GM18907 (cell line): ENCODE results near the gene AFG1L.
"Not testable (repeated sequence)": the region's sequence is repeated elsewhere in the genome, so short reads cannot be mapped to it uniquely, and the experiment has no call there.

ENCODE experiments used
- ATAC-seq: cut with Tn5 transposase; IDR thresholded peaks from one replicate; pipeline ENCODE4 v1.9.1; 2021; ENCODE audit warnings: mild to moderate bottlenecking, moderate library complexity; ENCODE audit not compliant: unreplicated experiment

Gene AFG1L

GRCh38 chr6:108550256-108550655, 255.4 kb downstream of the AFG1L start:
- no peak for ATAC-seq

DNA sequence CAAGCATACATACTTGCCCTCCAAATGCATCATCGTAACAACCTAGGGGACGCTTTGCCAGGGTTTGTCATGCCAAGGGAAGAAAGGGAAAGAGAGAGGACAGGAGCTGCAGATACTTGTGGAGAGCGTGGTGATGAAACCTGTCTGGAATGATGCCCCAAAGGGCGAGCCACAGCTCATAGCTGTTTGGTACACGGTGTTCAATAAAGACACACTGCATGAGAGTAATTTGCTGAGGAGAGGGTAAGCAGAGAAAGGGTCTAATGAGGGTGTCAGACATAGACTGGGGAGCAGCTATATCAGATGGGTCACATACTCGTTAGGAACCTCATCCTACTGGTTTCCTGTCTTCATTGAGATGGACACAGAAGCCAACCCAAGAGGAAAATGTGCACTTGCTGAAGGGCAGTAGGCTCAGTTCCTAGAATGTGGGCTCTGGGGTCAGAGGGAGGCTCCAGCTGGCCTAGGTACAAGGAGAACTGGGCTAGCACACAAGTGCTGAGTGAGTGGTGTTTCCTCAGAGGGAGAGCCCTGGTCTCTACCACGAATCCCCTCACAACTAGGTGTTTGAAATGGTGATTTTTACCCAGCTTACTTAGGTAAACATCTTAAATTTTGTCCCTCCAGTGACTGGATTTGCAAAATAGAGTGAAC, 260.7 kb downstream of the AFG1L start:
- ATAC-seq: no peak

- no peak for ATAC-seq
Observed at GRCh38 chr6:108556250-108556649, 261.4 kb downstream of the AFG1L start.

- ATAC-seq: no peak
Observed at GRCh38 chr6:108556866-108557493, 262.1 kb downstream of the AFG1L start.

- ATAC-seq: no peak
Observed at GRCh38 chr6:108557494-108558371, 262.9 kb downstream of the AFG1L start.

- ATAC-seq: peak; percentile 64
Observed at GRCh38 chr6:108558372-108559096, 263.7 kb downstream of the AFG1L start.

GRCh38 chr6:108559097-108559883, 264.4 kb downstream of the AFG1L start:
- ATAC-seq: peak; percentile 45

GRCh38 chr6:108559884-108560462, 265.1 kb downstream of the AFG1L start:
- peak; percentile 3 for ATAC-seq

DNA sequence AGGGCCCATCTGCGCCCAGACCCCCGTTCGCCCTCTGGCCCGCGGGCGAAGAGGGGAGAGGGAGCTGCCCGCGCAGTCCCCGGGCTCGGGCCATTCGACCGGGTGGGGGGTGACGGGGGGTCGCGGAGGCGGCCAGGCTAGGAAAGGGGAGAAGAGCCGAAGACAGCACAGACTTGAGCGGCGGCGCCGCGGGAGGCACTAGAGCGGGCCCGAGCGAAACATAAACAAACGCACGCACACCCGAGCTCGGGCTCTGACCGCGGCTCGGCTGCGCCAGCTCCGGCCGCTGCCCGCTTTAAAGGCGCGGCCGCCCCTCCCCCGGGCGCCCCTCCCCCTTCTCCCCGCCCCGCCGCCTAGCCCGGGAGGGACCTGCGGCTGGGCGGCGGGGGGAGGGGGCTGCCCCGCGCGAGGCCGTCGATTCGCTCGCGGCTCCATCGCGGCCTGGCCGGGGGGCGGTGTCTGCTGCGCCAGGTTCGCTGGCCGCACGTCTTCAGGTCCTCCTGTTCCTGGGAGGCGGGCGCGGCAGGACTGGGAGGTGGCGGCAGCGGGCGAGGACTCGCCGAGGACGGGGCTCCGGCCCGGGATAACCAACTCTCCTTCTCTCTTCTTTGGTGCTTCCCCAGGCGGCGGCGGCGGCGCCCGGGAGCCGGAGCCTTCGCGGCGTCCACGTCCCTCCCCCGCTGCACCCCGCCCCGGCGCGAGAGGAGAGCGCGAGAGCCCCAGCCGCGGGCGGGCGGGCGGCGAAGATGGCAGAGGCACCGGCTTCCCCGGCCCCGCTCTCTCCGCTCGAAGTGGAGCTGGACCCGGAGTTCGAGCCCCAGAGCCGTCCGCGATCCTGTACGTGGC, 265.8 kb downstream of the AFG1L start, which contains the start of gene FOXO3:
FOXO3 (plus strand) TSS at position 455 of the 846 bp plus-strand sequence; CDS start at position 747, 292 bp downstream.
- no peak for ATAC-seq

GRCh38 chr6:108561309-108561647, 266.4 kb downstream of the AFG1L start:
- ATAC-seq: not testable (repeated sequence)

DNA sequence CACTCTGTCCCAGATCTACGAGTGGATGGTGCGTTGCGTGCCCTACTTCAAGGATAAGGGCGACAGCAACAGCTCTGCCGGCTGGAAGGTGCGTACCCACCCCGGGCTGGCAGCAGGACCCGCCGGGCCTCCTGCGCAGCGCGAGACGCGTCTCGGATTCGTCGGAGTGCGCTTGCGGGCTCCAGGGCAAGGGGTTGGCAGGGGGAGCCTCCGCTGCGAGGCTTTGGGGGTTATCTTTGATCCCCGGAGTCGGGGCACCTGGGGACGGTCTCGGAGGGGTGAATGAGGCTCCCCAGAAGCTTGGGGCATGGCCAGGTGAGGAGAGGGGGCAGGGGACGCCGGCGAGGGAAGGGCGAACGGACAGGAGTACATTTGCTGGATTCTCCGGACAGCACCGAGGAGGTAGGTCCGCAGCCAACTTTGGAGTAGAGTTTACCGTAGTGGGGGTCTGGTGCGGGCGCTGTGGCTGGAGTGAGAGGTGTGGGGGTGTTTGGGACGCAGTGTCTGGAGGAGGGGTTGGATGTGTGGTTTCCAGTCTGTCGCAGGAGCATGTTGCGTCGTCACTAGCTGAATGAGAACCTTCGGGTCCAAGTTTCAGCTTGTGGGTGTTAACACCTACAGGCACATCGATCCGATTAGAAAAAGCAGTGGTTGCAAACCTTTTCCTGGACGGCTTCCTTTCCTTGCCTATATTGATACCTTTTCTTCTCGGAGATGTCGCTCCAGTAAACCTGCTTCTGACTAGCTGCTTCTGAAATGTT, 267.1 kb downstream of the AFG1L start:
- no peak for ATAC-seq

- no peak for ATAC-seq
Observed at GRCh38 chr6:108562503-108562993, 267.7 kb downstream of the AFG1L start.

- ATAC-seq: no peak
Observed at GRCh38 chr6:108563292-108563691, 268.4 kb downstream of the AFG1L start.

DNA sequence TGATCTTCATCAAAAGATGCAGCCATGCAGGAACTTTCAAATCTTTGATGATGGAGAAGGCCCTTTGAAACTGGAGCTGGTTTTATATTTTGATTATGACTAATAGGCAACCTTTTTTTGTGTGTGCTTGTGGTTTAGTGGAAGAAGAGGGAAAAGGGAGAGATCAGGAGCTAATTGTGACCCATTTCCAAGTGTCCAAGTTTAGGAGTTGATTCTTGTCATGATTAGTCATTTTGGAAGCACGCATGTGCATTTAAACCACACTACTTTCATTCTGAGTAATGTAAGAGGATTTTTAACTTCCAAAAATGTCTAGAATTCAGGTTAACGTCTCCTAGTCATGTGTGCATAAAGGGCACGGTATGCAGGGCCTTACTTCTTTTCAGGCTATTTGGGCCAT, 269.3 kb downstream of the AFG1L start:
- ATAC-seq: no peak

GRCh38 chr6:108565091-108565766, 270.4 kb downstream of the AFG1L start:
- peak; percentile 80 for ATAC-seq

DNA sequence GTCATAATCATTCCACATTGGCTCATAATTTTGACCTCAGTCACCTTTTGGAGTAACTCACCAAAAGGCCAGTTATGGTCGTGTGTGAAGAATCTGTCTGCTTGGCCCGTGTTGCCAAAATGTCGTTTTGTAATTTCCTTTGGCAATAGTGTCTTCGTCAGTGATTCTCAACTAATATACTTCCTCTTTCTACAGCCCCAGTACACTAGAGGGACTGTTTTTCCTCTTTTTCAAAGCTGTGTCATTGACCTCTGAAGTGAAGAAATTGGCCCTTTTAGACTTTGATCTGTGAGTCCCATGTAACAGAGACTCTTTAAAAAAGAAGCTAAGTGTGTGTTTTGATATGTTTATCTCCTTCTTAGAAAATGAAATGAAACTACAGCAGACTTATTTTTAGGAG, 271.0 kb downstream of the AFG1L start:
- ATAC-seq: peak; percentile 38

DNA sequence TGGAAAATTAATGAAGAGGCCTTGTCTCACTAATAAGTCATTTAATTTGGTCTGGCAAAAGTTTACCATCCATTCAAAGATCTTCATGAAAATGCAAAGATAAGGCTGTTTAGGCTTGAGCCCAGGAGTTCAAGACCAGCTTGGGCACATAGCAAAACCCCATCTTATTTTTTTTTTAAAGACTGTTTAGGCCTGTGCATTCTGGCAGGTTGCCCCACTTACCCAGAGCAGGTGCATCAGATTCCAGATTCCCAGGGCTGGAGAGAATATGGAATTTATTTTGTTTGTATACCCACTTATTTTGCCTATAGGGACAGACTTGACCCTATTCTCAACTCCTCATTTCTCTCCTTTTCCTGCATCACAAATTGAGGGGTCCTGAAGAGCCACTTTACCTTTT, 271.6 kb downstream of the AFG1L start:
- ATAC-seq: no peak

GRCh38 chr6:108568101-108568500, 273.2 kb downstream of the AFG1L start:
- ATAC-seq: no peak
